NCI-H526 treated with DMSO at 0.1 percent for 48 hours (cell line): ENCODE results near the gene CADPS2.

ENCODE experiments used
- DNase-seq: peaks from one replicate; lab custom pipeline; 2025; lab: John Stamatoyannopoulos, UW

The CADPS2 gene

DNA sequence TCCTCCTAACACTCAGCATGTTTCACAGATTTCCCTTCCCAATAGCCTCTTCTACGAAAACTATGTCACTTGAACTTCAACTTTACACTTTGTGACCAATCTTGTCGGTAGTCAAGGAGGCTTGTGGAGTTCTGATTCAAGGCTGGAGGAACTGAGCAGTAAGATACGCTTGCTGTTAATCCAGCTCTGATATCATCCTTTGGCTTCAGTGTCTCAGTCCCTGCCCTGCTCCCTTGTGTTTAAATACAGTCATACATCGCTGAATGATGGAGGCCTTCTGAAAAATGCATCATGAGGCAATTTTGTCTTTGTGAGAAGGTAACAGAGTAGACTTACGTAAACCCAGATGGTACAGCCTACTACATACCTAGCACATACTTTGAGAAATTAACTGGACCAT lies 360.9 kb downstream of the CADPS2 start:
- DNase-seq, result no peak

DNA sequence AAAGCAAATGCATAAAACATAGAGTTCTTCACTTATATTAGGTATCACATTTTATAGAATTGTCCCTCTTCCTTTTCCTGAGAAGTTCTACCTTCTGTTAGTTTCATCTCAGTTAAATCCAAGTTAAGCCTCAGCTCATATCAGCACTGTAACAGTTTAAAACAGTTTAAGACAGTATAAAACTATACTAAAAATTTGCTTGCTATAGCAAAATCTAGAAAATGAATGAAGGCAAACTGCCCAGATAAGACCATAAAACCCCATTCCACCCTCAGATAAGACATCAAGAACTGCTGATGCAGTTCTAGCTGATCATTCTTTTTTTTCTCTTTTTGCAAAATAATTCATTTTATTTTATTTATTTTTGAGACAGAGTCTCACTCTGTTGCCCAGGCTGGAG lies 364.5 kb downstream of the CADPS2 start:
- DNase-seq, result no peak

DNA sequence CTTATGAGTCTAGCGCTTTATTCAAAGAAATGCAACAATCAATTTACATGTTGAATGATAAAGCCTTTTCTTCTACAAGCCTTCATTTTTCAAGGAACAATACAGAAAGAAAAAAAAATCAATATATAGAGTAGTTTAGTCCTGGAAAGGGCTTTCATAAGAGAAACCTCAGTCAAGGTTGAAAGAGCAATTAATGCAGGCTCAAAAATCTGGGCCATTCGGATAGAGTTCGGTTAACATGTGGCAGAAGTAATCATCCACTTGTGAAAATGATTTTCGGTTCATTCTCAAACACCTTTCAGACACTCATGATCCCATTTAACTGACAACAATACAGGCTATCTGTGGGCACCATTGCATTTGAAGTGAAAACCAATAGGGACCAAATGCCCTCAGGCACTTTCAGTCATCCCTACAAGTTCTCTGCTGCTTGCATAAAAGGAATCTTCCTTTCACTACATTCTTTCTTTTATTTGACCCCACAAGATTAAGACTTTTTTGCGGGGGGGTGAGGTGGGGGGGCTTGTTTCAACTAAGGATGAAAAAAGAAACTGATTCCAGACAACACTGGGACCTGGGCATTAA lies 365.2 kb downstream of the CADPS2 start:
- no peak for DNase-seq

DNA sequence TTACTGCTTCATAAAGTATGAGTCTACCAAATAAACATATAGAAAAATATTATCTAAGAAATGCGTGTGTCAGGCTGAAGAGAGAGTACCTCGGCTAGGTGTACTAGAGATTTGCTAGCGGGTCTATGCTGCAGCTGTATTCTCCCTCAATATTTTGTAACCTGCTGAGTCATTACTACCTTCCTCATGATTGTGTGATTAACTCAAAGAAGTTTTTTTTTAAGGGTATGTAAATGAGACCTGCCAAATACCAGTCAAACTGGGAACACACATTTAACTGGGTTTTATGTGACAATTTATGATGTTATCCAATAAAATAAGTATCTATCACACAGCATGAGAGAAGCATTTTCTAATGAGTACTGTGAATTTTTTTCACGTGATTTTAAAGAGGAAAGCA lies 367.8 kb downstream of the CADPS2 start:
- DNase-seq, result no peak

DNA sequence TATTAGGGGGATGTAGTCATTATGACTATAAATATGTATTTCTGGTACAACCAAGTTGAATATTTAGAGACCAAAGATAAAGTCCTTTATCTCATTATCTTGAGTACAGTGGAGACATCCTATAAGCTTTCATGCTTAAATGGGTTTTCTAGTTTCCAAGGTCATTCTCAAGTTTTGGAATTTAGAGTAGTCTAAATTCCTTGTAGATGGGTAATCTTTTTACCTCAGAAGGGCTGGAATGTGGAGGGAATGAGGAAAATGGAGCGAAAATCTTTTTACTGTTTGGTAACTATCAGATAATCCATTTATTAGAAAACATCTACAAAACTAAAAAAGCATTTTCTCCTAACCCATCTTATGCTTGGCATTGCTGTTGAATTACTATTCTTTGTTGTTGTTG lies 368.7 kb downstream of the CADPS2 start:
- DNase-seq, result no peak

DNA sequence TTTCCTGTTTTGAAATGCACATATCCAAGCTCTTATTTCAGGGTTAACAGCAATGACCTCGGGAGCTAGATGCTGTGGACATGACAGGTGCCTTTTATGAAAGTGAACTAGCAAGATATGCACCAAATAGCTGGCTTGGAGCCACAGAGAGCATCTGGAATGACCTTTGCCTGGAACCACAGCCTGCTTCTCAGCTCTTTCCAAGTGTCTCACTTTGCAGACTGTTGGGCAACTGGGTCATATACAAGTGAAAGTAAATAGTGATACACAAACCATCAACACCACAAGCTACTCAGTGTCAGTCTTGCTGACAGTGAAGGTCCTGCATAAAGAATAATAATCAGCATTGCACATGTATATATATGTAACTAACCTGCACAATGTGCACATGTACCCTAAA lies 370.9 kb downstream of the CADPS2 start:
- no peak for DNase-seq

DNA sequence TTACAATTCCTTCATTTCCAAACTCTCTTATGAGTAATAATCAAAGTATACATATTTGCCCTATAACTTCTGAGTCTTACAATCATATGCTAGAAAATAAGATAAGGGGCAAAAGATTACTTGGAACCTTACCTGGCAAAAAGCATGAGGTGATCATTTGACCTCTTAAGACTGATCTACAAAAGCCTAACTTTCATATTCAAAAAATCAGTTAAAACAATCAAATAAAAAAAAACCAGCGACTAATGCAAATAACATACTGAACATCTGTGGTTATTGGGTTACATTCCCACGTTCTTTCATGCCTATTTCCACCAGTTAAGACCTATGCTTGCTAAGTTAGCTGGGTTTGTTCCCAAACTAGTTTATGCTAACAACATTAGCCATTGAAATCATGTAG lies 375.0 kb downstream of the CADPS2 start:
- DNase-seq, result no peak

DNA sequence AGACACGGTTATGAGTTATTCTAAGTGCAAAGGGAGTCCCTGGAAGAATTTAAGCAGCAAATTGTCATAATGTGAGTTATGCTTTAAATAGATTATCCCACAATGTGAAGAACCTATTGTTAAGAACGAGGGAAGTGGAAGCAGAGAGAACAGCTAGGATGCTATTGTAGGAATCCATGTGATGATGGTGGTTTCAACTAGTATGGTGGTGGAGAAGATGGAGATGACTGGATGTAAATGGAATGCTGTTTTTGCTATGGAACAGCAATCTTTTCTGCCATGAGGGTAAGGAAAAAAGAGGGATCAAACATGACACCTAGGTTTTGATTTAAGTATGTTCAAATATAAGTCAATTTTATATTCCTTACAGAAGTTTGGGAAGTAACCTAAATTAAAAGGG lies 378.7 kb downstream of the CADPS2 start:
- no peak for DNase-seq

DNA sequence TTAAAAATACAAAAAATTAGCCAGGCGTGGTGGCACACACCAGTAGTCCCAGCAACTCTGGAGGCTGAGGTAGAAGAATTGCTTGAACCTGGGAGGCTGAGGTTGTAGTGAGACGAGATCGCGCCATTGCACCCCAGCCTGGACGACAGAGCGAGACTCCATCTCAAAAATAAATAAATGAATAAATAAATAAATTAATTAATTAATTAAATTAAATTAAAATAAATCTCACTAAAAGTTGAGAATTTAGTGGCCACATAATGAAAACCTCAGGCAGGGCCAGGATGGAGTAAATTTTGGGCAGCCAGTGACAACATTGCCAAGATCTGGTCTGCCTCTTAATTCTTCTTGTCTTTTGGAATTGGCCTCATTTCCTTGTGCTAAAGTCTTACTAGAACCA lies 394.3 kb downstream of the CADPS2 start:
- no peak for DNase-seq

DNA sequence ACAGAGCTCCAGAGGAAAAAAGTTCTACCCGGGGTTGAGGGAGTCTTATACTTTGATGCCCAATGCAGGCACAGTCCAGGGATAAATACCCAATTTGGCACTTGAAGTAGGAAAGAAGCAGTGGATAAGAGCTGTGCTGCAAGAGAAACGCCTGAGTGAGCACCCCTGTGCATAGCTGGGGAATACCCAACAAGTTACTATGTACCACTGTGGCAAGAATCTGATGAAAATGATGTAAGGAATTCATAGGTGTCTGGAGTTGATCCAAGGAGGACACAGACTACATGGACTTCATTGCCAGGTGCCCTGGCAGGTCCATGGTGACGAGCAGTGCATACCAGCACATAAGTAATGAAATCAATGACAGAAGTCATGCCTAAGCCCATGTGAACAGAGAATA lies 398.0 kb downstream of the CADPS2 start:
- DNase-seq, result no peak

DNA sequence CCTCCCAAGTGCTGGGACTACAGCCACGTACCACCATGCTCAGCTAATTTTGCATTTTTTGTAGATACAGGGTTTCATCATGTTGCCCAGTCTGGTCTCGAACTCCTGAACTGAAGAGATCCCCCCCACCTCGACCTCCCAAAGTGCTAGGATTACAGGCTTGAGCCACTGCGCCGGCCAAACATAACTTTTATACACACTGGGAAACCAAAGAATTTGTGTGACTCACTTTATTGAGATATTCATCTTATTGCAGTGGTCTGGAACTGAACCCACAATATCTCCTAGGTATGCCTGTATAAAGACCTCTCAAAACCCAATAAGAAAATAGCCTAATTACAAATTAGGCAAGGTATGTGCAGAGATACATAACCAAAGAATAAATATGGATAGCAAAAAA lies 399.1 kb downstream of the CADPS2 start:
- DNase-seq, result no peak

DNA sequence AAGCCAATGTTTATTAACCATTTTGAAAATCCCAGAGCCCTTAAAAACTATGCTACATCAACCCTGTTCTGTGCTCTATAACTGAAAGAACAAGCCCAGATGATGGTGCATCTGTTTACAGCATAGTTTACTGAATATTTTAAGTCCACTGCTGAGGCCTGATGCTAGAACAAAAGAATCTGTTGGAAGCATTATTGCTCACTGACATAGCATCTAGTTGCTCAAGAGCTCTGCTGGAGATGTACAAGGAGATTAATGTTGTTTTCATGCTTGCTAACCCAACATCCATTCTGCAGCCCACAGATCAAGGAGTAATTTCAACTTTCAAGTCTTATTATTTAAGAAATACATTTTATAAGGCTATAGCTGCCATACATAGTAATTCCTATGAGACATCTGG lies 400.4 kb downstream of the CADPS2 start:
- no peak for DNase-seq

DNA sequence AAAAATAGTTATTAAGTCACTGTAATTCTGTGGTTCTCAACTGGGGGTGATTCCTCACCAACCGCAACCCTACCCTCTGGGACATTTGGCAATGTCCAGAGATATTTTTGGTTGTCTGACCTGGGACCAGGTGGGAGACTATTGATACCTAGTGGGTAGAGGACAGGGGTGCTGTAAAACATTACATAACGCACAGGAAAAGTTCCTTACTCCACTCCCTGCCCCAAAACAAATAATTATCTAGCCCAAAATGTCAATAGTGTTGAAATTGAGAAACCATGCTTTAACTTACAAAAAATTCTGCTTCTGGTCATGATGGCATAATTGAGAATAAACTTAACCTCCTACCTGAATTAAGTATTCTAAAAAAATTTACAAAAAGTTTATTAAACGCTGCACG lies 404.0 kb downstream of the CADPS2 start:
- DNase-seq, result no peak

DNA sequence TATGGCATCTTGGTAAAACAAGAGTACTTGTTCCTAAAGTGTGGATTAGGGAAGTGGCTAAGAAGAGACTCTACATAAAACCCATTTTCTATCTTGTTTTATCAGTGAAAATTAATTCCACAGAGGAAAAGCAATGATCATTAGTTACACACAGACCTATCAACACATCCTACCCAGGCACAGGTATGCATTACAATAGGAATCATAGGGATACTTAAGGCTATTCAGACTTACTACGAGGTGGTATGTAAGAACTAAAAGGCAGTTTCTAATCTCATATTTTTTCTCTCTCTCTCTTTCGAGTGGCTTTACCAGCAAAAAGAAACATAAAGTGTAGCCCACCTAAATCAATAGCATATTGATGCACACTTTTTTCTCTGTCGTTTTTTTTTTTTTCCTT lies 415.4 kb downstream of the CADPS2 start:
- DNase-seq, result no peak

DNA sequence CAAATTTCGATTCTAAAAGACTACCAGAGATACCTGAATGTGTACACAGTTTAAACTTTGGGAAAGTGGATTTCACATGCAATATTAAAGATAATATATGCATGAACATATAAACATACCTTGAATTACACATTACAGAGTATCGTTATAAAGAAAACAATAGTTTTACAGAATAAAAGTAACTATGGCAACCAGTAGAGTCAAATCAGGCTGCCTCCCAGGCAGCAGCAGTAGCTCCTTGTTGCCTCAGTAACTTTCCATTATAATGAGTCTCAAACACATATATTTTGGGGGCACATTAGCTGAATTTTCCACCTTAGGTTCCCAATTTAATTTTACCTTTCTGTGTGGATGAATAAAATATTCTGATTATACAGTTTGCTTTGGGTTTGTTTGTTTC lies 417.3 kb downstream of the CADPS2 start:
- no peak for DNase-seq

DNA sequence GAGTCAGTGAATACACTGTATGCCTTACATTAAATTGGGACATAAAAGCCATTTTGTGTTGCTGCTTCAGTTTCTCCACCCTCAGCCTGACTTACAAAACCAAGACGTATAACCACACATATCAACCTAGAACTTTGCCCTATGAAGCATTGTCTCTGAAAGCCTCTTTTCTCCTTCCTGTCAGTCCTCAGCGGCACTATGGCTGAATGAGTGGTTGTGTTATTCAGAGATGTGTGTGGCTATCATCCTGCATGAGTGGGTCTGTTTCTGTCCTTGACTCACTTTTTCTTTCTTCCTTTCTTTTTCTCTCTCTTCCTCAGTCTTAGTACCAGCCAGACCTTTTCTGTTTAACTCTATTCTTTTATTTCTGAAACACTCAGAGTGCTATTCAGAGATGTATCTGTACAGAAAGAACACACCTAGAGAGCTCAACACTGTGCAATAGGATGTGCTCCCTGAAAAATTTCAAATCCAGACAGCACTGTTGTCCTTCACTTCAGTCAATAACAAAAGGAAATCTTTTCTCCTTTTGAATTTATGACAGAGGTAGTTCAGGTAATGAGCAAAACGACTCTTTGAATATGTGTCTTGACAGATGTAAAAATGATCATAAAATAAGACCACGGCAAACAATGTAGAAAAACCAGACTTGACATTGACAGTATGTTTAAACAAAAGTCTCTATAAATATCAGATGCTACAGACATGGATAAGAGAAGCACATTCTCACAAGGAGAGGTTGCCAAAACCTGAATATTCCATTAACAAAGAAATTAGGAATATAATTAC lies 418.4 kb downstream of the CADPS2 start:
- no peak for DNase-seq

DNA sequence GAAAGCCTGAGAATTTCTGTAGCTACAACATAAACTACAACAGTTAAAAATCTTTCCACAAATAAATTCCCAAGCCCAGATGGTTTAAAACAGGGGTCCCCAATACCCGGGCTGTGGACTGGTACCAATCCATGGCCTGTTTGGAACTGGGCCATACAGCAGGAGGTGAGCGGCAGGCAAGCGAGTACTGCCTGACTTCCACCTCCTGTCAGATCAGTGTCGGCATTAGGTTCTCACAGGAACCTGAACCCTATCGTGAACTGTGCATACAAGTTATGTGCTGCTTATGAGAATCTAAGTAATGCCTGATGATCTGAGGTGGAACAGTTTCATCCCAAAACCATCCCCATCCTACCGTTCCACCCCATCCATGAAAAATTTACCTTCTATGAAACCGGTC lies 421.0 kb downstream of the CADPS2 start:
- no peak for DNase-seq

DNA sequence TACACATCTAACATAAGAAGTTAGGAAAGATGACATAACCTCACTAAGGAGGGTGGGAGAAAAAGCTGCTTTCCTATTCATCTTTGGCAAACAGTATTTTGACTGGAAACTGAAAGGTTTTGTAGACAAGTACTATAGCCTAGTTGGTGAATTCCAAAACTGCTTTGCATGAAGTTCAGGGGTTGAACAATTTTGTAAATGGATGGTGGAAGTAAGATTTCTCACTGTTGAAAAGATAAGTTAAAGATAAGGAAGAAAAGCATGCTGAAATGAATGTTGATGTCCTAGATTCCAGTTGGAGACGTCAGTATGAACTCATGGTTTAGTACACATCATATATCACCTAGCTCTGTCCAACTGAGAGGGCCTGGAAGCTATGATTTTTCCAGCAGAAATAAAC lies 422.6 kb downstream of the CADPS2 start:
- DNase-seq, result no peak

DNA sequence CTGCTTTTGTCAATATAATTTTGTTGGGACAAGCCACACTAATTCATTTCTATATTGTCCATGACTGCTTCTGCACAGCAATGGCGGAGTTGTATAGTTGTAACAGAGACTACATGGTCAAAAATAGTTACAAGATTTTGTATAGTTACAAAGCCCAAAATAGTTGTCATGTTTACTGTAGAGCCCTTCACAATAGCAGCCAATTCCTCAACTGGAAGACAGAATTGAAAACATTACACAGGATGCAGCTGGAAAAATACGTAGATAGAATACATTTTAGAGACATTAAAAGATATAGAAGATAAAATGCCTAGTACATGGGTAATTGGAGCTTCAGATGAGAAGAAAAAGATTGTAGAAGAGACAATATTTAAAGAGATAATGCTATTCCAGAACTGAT lies 425.3 kb downstream of the CADPS2 start:
- DNase-seq, result no peak

DNA sequence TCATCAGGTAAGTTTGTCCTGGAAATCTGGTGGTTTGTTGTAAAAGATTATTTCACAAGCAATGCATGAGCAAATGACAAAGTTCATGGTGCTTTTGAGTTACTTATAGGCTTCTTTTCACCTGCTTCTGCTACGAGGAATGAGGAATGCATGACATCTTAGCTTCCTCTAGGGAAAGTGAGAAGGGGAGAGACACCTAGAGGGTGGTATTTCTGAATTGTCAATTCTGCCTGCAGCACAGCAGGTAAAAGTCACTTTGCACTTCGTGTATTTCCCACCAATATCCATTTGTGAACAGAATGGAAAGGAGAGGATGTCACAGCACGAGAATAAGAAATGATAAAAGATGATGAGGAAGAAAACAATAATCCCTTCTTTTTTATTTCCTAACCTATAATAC lies 428.3 kb downstream of the CADPS2 start:
- no peak for DNase-seq

DNA sequence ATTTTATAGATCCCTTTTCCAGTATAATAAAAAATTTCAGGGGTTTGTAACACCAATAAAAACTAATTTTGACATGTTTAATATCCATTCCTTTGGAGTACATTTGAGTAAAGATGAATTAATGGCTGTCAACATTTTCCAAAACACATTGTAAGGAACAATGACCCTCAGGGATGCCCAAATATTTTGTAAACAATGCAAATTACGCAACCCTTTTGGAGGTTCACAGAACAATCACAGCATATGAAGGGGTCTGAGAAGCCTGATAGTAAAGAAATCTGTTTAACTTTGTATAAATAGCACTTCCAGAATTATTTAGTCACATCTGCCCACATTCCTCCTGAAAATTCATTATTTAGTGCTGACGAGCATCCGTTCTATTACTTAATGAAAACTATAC lies 428.9 kb downstream of the CADPS2 start:
- no peak for DNase-seq

DNA sequence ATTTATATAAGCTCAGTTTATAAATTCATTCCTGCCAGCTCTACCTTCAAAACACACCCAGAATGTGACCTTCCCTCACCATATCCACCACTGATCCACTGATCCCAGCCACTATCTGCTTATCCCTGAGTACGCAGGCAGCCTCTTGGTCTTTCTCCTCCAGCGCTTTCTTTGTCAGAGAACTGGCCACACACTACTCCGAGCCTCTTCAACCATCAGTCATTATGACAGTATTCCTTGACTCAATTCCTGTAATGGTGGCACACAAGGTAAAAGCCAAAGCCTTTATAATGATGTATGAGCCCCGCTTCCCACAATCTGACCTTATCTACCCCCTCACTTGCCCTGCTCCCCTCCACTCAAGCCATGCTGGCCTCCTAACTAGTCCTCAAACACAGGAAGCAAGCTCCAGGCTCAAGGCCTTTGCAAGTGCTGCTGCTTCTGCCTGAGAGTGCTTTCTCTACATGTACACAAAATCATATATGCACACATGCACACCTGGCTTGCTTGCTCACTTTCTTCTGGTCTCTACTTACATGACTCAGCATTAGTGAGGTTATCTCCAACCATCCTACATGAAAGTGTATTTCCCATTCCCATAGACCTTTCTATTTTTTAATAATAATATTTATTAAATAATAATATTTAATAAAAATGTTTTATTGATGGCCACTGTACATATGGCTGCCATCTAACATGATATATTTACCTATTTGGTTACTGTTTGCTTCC lies 431.3 kb downstream of the CADPS2 start:
- DNase-seq, result no peak

DNA sequence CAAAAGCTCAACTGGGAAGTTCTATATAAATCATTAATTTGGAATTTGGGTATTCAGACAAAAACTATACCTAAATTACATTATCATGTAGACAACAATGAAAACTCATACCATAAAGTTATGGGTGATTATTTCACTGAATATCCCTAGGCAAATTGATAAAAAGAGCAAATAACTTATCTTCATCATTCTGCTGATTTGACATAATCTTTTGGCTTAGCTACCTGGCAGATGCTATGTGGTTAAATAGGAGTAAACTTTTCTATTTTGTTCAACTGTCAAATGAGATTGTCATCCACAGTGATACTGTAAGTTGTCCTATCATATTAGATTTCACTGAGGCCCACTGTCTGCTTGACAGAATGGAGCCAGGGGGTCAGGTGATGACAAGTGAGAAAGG lies 432.8 kb downstream of the CADPS2 start:
- DNase-seq, result no peak
